ENCODE measurements around the gene ESD. TPM values are rescaled to one million over a fixed set of nuclear protein-coding genes. Genes with fewer than 3 reads are reported as not detected.

ESD gene
- total and polyA plus RNA-seq, 4 donors, result 149 to 164 (median 156) TPM

- Histone ChIP-seq H3K27ac (ENCODE audit: low read depth, low read length) (no peak overlapping the region), H3K9me3 (ENCODE audit: control insufficient read depth, insufficient read depth, low read length) (no peaks in the 10 kb centered on the region), H3K27me3 (ENCODE audit: control insufficient read depth, insufficient read depth, low read length) (no peaks in the 10 kb centered on the region), H3K4me3 (ENCODE audit: low read depth, low read length) (no peak overlapping the region), H3K4me1 (ENCODE audit: control insufficient read depth, insufficient read depth, low read length) (no peaks in the 10 kb centered on the region), H3K36me3 (ENCODE audit: control insufficient read depth, insufficient read depth, low read length) (peaks cover 4% of the 10 kb centered on the region)
- WGBS (ENCODE audit: insufficient coverage), result no CpG with 5 or more reads among the region's 5 CpGs
- DNase-seq (ENCODE audit: low read depth in 4 of 6, low spot score in 6 of 6), result no peak
Measured at GRCh38 chr13:46753137-46753536, 43.8 kb downstream of the ESD start.

- WGBS (ENCODE audit: insufficient coverage), result 58% methylated on average over 4 of the region's 7 CpGs
- peak in 1 of 6 donors; percentile 16 for DNase-seq (ENCODE audit: low read depth in 4 of 6, low spot score in 6 of 6)
- Histone ChIP-seq H3K4me3 (ENCODE audit: low read depth, low read length) (no peak overlapping the region), H3K9me3 (ENCODE audit: control insufficient read depth, insufficient read depth, low read length) (no peaks in the 10 kb centered on the region), H3K4me1 (ENCODE audit: control insufficient read depth, insufficient read depth, low read length) (no peaks in the 10 kb centered on the region), H3K36me3 (ENCODE audit: control insufficient read depth, insufficient read depth, low read length) (peaks cover 4% of the 10 kb centered on the region), H3K27me3 (ENCODE audit: control insufficient read depth, insufficient read depth, low read length) (no peaks in the 10 kb centered on the region), H3K27ac (ENCODE audit: low read depth, low read length) (no peak overlapping the region)
Measured at GRCh38 chr13:46751811-46752635, 44.9 kb downstream of the ESD start.

GRCh38 chr13:46749951-46750350 is 47.0 kb downstream of the ESD start:
- WGBS (ENCODE audit: insufficient coverage), result 49% methylated on average over 2 of the region's 2 CpGs
- Histone ChIP-seq H3K9me3 (ENCODE audit: control insufficient read depth, insufficient read depth, low read length) (no peaks in the 10 kb centered on the region), H3K4me3 (ENCODE audit: low read depth, low read length) (no peak overlapping the region), H3K27me3 (ENCODE audit: control insufficient read depth, insufficient read depth, low read length) (no peaks in the 10 kb centered on the region), H3K27ac (ENCODE audit: low read depth, low read length) (no peak overlapping the region), H3K36me3 (ENCODE audit: control insufficient read depth, insufficient read depth, low read length) (peaks cover 4% of the 10 kb centered on the region), H3K4me1 (ENCODE audit: control insufficient read depth, insufficient read depth, low read length) (no peaks in the 10 kb centered on the region)
- no peak for DNase-seq (ENCODE audit: low read depth in 4 of 6, low spot score in 6 of 6)

- Histone ChIP-seq H3K27me3 (ENCODE audit: control insufficient read depth, insufficient read depth, low read length) (no peaks in the 10 kb centered on the region), H3K9me3 (ENCODE audit: control insufficient read depth, insufficient read depth, low read length) (no peaks in the 10 kb centered on the region), H3K4me1 (ENCODE audit: control insufficient read depth, insufficient read depth, low read length) (no peaks in the 10 kb centered on the region), H3K36me3 (ENCODE audit: control insufficient read depth, insufficient read depth, low read length) (peaks cover 4% of the 10 kb centered on the region), H3K4me3 (ENCODE audit: low read depth, low read length) (no peak overlapping the region), H3K27ac (ENCODE audit: low read depth, low read length) (no peak overlapping the region)
- 83% methylated on average over 4 of the region's 4 CpGs for WGBS (ENCODE audit: insufficient coverage)
- DNase-seq (ENCODE audit: low read depth in 4 of 6, low spot score in 6 of 6), result no peak
Measured at GRCh38 chr13:46748300-46748699, 48.7 kb downstream of the ESD start.

GRCh38 chr13:46747031-46747820 is 49.7 kb downstream of the ESD start:
- H3K9me3 ChIP-seq (ENCODE audit: control insufficient read depth, insufficient read depth, low read length), result no peaks in the 10 kb centered on the region
- peaks cover 6% of the 10 kb centered on the region for H3K36me3 ChIP-seq (ENCODE audit: control insufficient read depth, insufficient read depth, low read length)
- 85% methylated on average over 4 of the region's 8 CpGs for WGBS (ENCODE audit: insufficient coverage)
- no peak overlapping the region for H3K4me3 ChIP-seq (ENCODE audit: low read depth, low read length)
- no peaks in the 10 kb centered on the region for H3K27me3 ChIP-seq (ENCODE audit: control insufficient read depth, insufficient read depth, low read length)
- H3K4me1 ChIP-seq (ENCODE audit: control insufficient read depth, insufficient read depth, low read length), result no peaks in the 10 kb centered on the region
- H3K27ac ChIP-seq (ENCODE audit: low read depth, low read length), result no peak overlapping the region
- no peak for DNase-seq (ENCODE audit: low read depth in 4 of 6, low spot score in 6 of 6)

- no peaks in the 10 kb centered on the region for H3K9me3 ChIP-seq (ENCODE audit: control insufficient read depth, insufficient read depth, low read length)
- peaks cover 14% of the 10 kb centered on the region for H3K36me3 ChIP-seq (ENCODE audit: control insufficient read depth, insufficient read depth, low read length)
Measured at GRCh38 chr13:46745706-46746105, 51.3 kb downstream of the ESD start.

GRCh38 chr13:46745062-46745461 is 51.9 kb downstream of the ESD start:
- no peaks in the 10 kb centered on the region for H3K4me1 ChIP-seq (ENCODE audit: control insufficient read depth, insufficient read depth, low read length)
- no peak overlapping the region for H3K27ac ChIP-seq (ENCODE audit: low read depth, low read length)
- H3K4me3 ChIP-seq (ENCODE audit: low read depth, low read length), result no peak overlapping the region
- peaks cover 12% of the 10 kb centered on the region for H3K36me3 ChIP-seq (ENCODE audit: control insufficient read depth, insufficient read depth, low read length)
- no peak for DNase-seq (ENCODE audit: low read depth in 4 of 6, low spot score in 6 of 6)
- WGBS (ENCODE audit: insufficient coverage), result 98% methylated on average over 4 of the region's 4 CpGs
- H3K9me3 ChIP-seq (ENCODE audit: control insufficient read depth, insufficient read depth, low read length), result no peaks in the 10 kb centered on the region
- no peaks in the 10 kb centered on the region for H3K27me3 ChIP-seq (ENCODE audit: control insufficient read depth, insufficient read depth, low read length)

More at GRCh38 chr13:46745706-46746105, 51.3 kb downstream of the ESD start:
- Histone ChIP-seq H3K4me1 (ENCODE audit: control insufficient read depth, insufficient read depth, low read length) (no peaks in the 10 kb centered on the region), H3K27me3 (ENCODE audit: control insufficient read depth, insufficient read depth, low read length) (no peaks in the 10 kb centered on the region), H3K4me3 (ENCODE audit: low read depth, low read length) (no peak overlapping the region), H3K27ac (ENCODE audit: low read depth, low read length) (no peak overlapping the region)
- DNase-seq (ENCODE audit: low read depth in 4 of 6, low spot score in 6 of 6), result no peak
- 85% methylated on average over 2 of the region's 4 CpGs for WGBS (ENCODE audit: insufficient coverage)

- Histone ChIP-seq H3K4me1 (ENCODE audit: control insufficient read depth, insufficient read depth, low read length) (no peaks in the 10 kb centered on the region), H3K4me3 (ENCODE audit: low read depth, low read length) (no peak overlapping the region), H3K9me3 (ENCODE audit: control insufficient read depth, insufficient read depth, low read length) (no peaks in the 10 kb centered on the region), H3K36me3 (ENCODE audit: control insufficient read depth, insufficient read depth, low read length) (peaks cover 12% of the 10 kb centered on the region), H3K27ac (ENCODE audit: low read depth, low read length) (no peak overlapping the region), H3K27me3 (ENCODE audit: control insufficient read depth, insufficient read depth, low read length) (no peaks in the 10 kb centered on the region)
- peak in 1 of 6 donors; percentile 19 for DNase-seq (ENCODE audit: low read depth in 4 of 6, low spot score in 6 of 6)
- WGBS (ENCODE audit: insufficient coverage), result no CpG with 5 or more reads among the region's 2 CpGs
Measured at GRCh38 chr13:46743191-46743590, 53.8 kb downstream of the ESD start.

- Histone ChIP-seq H3K4me3 (ENCODE audit: low read depth, low read length) (no peak overlapping the region), H3K27me3 (ENCODE audit: control insufficient read depth, insufficient read depth, low read length) (no peaks in the 10 kb centered on the region), H3K9me3 (ENCODE audit: control insufficient read depth, insufficient read depth, low read length) (no peaks in the 10 kb centered on the region), H3K4me1 (ENCODE audit: control insufficient read depth, insufficient read depth, low read length) (no peaks in the 10 kb centered on the region), H3K27ac (ENCODE audit: low read depth, low read length) (no peak overlapping the region), H3K36me3 (ENCODE audit: control insufficient read depth, insufficient read depth, low read length) (peaks cover 16% of the 10 kb centered on the region)
- DNase-seq (ENCODE audit: low read depth in 4 of 6, low spot score in 6 of 6), result no peak
- 70% methylated on average over 1 of the region's 4 CpGs for WGBS (ENCODE audit: insufficient coverage)
Measured at GRCh38 chr13:46739447-46740098, 57.4 kb downstream of the ESD start.
